GM23338 (cell line): ENCODE measurements around the gene PTPRJ. TPM values are rescaled to one million over a fixed set of nuclear protein-coding genes. Genes with fewer than 3 reads are reported as not detected.

Source experiments
- ATAC-seq: fragments of 200-7000 bp; cut with Tn5 transposase; 3 replicates; pipeline ENCODE4 v1.9.1; 2020
- DNase-seq: peaks from one replicate; pipeline ENCODE4 v3.0.0-alpha.2; 2015; ENCODE audit warnings: low spot score
- H2AFZ ChIP-seq: fragments of 200-600 bp; sonication (generic); 2 replicates; pipeline ENCODE4 v1.8.0; 2016; ENCODE audit warnings: antibody characterized with exemption, mild to moderate bottlenecking, moderate library complexity
- H3F3A ChIP-seq: fragments of 200-600 bp; sonication (generic); replicated peaks from 2 replicates; pipeline ENCODE4 v1.8.0; 2017; ENCODE audit warnings: antibody characterized with exemption, mixed run types, low read depth
- H3K27ac ChIP-seq: fragments of 200-600 bp; sonication (generic); 2 replicates; pipeline ENCODE4 v1.6.1; 2016; ENCODE audit warnings: low read depth
- H3K27me3 ChIP-seq: fragments of 200-600 bp; sonication (generic); 2 replicates; pipeline ENCODE4 v1.8.0; 2016; ENCODE audit warnings: mild to moderate bottlenecking, mixed run types, moderate library complexity; ENCODE audit not compliant: insufficient read depth
- H3K36me3 ChIP-seq: fragments of 200-600 bp; sonication (generic); 2 replicates; pipeline ENCODE4 v1.8.0; 2016; ENCODE audit warnings: mild to moderate bottlenecking; ENCODE audit not compliant: insufficient read depth
- H3K4me1 ChIP-seq: fragments of 200-600 bp; sonication (generic); 2 replicates; pipeline ENCODE4 v1.8.0; 2016; ENCODE audit warnings: mild to moderate bottlenecking, moderate library complexity; ENCODE audit not compliant: insufficient read depth
- H3K4me2 ChIP-seq: fragments of 200-600 bp; sonication (generic); 2 replicates; pipeline ENCODE4 v1.7.1; 2017; ENCODE audit warnings: mixed run types
- H3K4me3 ChIP-seq: fragments of 200-600 bp; sonication (generic); 2 replicates; pipeline ENCODE4 v1.6.1; 2016; ENCODE audit warnings: mixed run types
- H3K79me2 ChIP-seq: fragments of 200-600 bp; sonication (generic); replicated peaks from 2 replicates; pipeline ENCODE4 v1.8.0; 2017; ENCODE audit warnings: mild to moderate bottlenecking; ENCODE audit not compliant: insufficient read depth
- H3K9me2 ChIP-seq: fragments of 200-600 bp; sonication (generic); 2 replicates; pipeline ENCODE4 v1.8.0; 2017; ENCODE audit not compliant: insufficient read depth
- H4K20me1 ChIP-seq: fragments of 200-600 bp; sonication (generic); replicated peaks from 2 replicates; pipeline ENCODE4 v1.8.0; 2017; ENCODE audit warnings: mild to moderate bottlenecking; ENCODE audit not compliant: insufficient read depth
- H3K27ac Mint-ChIP-seq: 2 replicates; pipeline ENCODE4 v1.8.0; 2020; ENCODE audit warnings: inconsistent platforms, mild to moderate bottlenecking, moderate library complexity, mixed read lengths
- H3K27me3 Mint-ChIP-seq: 3 replicates; pipeline ENCODE4 v1.8.0; 2022; ENCODE audit warnings: low read depth, mild to moderate bottlenecking, moderate library complexity, mixed read lengths, inconsistent platforms; ENCODE audit not compliant: insufficient read depth, poor library complexity
- H3K36me3 Mint-ChIP-seq: 3 replicates; pipeline ENCODE4 v1.8.0; 2021; ENCODE audit warnings: low read depth, mild to moderate bottlenecking, inconsistent platforms, moderate library complexity, mixed read lengths
- H3K4me1 Mint-ChIP-seq: 3 replicates; pipeline ENCODE4 v1.8.0; 2020; ENCODE audit warnings: mild to moderate bottlenecking, inconsistent platforms, mixed read lengths
- H3K4me3 Mint-ChIP-seq: 3 replicates; pipeline ENCODE4 v1.8.0; 2021; ENCODE audit warnings: moderate library complexity, mild to moderate bottlenecking, inconsistent platforms, mixed read lengths
- H3K9me3 Mint-ChIP-seq: 3 replicates; pipeline ENCODE4 v1.8.0; 2020; ENCODE audit warnings: moderate library complexity, mild to moderate bottlenecking, inconsistent platforms, mixed read lengths
- CREB1 ChIP-seq: fragments of 250-450 bp; sonication (Bioruptor Pico); IDR thresholded peaks from 2 replicates; pipeline ENCODE4 v1.5.0; 2020; ENCODE audit warnings: low read depth, mild to moderate bottlenecking, moderate library complexity
- CTCF ChIP-seq, 2 experiments: fragments of 200-600 bp in 1 of 2; sonication (generic) in 1 of 2; conservative IDR thresholded peaks; 2 replicates each; pipeline versions ENCODE4 v1.5.1 to v1.6.1; 2016 to 2017; ENCODE audit warnings: antibody characterized with exemption in 2 of 2, low read depth in 2 of 2, mild to moderate bottlenecking in 2 of 2, moderate library complexity in 1 of 2
- EZH2 ChIP-seq: fragments of 200-600 bp; sonication (generic); IDR thresholded peaks from one replicate; pipeline ENCODE4 v1.8.0; 2017; ENCODE audit warnings: antibody characterized with exemption, mild to moderate bottlenecking, low read depth; ENCODE audit not compliant: unreplicated experiment
- EZH2phosphoT487 ChIP-seq: fragments of 200-600 bp; sonication (generic); IDR thresholded peaks from one replicate; pipeline ENCODE4 v1.8.1; 2018; ENCODE audit warnings: antibody characterized with exemption; ENCODE audit not compliant: unreplicated experiment
- JUNB ChIP-seq: IDR thresholded peaks from one replicate; pipeline ENCODE4 v1.6.1; 2016; ENCODE audit warnings: antibody characterized with exemption; ENCODE audit not compliant: unreplicated experiment
- NANOG ChIP-seq: IDR thresholded peaks from 2 replicates; pipeline ENCODE4 v1.6.1; 2016; ENCODE audit warnings: antibody characterized with exemption, borderline replicate concordance
- POLR2AphosphoS5 ChIP-seq: IDR thresholded peaks from 2 replicates; pipeline ENCODE4 v1.6.1; 2016; ENCODE audit warnings: antibody characterized with exemption, low read depth
- STAT1 ChIP-seq: IDR thresholded peaks from one replicate; pipeline ENCODE4 v1.6.1; 2016; ENCODE audit warnings: antibody characterized with exemption; ENCODE audit not compliant: unreplicated experiment
- ZNF114 ChIP-seq: fragments of 250-450 bp; sonication (Bioruptor Pico); IDR thresholded peaks from 2 replicates; pipeline ENCODE4 v1.5.0; 2020; ENCODE audit warnings: mild to moderate bottlenecking, moderate library complexity
- ZNF331 ChIP-seq: fragments of 250-450 bp; sonication (Bioruptor Pico); IDR thresholded peaks from 2 replicates; pipeline ENCODE4 v1.5.0; 2020; ENCODE audit warnings: low read depth, mild to moderate bottlenecking, moderate library complexity
- ZNF462 ChIP-seq: fragments of 250-450 bp; sonication (Bioruptor Pico); IDR thresholded peaks from 2 replicates; pipeline ENCODE4 v1.5.0; 2020; ENCODE audit warnings: mild to moderate bottlenecking, moderate library complexity
- polyA plus RNA-seq: library from polyadenylated mRNA; unstranded; fragments of >200 nt; fragmentation: Nextera tagmentation; extraction: Ambion mirVana; gene quantifications from 2 replicates; pipeline ENCODE4 v1.2.1, GENCODE V29; 2016
- total RNA-seq: library from RNA; depleted of rRNA; stranded (reverse); fragments of >200 nt; shearing (Covaris generic); gene quantifications from 2 replicates; pipeline ENCODE4 v1.2.3, GENCODE V29; 2014
- TF ChIP-seq, protein P1 (sequence below): IDR thresholded peaks from 2 replicates; pipeline ENCODE4 v1.6.1; 2016; ENCODE audit warnings: antibody characterized with exemption
- TF ChIP-seq, protein P2 (sequence below): IDR thresholded peaks from one replicate; pipeline ENCODE4 v1.6.1; 2018; ENCODE audit warnings: antibody characterized with exemption; ENCODE audit not compliant: unreplicated experiment

The PTPRJ gene
- total and polyA plus RNA-seq, 2 experiments from 2014 or later = 4.2 to 16.0 TPM

- Histone ChIP-seq H3K36me3 (no peaks in the 10 kb centered on the region), H3K4me2 (no peak overlapping the region), H3K79me2 (no peaks in the 10 kb centered on the region), H3F3A (no peaks in the 10 kb centered on the region), H3K4me1 (0 out of 2 replicates have a peak, but pooled peaks cover 4% of the 10 kb centered on the region), H4K20me1 (peaks cover 6% of the 10 kb centered on the region; the same call in 1 of the 2 replicates), H3K27ac (no peak overlapping the region), H2AFZ (no peak overlapping the region), H3K27me3 (no peaks in the 10 kb centered on the region), H3K4me3 (no peak overlapping the region), H3K9me2 (no peaks in the 10 kb centered on the region)
- DNase-seq (no peak), ATAC-seq (no peak)
- H3K27me3 Mint-ChIP-seq = peaks cover 2% of the 10 kb centered on the region
- H3K27ac Mint-ChIP-seq = no peak overlapping the region
- TF ChIP-seq JUNB (no peak), STAT1 (no peak), ZNF114 (CRISPR knock-in tag) (no peak), ZNF331 (CRISPR knock-in tag) (no peak), EZH2phosphoT487 (no peak), NANOG (no peak), EZH2 (no peak), CREB1 (CRISPR knock-in tag) (no peak), POLR2AphosphoS5 (no peak), ZNF462 (CRISPR knock-in tag) (no peak), CTCF (conservative IDR thresholded peaks at IDR 0.05; ENCODE audit: low read depth in 2 of 2) (no peak)
- TF ChIP-seq, protein P1, sequence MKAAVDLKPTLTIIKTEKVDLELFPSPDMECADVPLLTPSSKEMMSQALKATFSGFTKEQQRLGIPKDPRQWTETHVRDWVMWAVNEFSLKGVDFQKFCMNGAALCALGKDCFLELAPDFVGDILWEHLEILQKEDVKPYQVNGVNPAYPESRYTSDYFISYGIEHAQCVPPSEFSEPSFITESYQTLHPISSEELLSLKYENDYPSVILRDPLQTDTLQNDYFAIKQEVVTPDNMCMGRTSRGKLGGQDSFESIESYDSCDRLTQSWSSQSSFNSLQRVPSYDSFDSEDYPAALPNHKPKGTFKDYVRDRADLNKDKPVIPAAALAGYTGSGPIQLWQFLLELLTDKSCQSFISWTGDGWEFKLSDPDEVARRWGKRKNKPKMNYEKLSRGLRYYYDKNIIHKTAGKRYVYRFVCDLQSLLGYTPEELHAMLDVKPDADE = no peak
- TF ChIP-seq, protein P2, sequence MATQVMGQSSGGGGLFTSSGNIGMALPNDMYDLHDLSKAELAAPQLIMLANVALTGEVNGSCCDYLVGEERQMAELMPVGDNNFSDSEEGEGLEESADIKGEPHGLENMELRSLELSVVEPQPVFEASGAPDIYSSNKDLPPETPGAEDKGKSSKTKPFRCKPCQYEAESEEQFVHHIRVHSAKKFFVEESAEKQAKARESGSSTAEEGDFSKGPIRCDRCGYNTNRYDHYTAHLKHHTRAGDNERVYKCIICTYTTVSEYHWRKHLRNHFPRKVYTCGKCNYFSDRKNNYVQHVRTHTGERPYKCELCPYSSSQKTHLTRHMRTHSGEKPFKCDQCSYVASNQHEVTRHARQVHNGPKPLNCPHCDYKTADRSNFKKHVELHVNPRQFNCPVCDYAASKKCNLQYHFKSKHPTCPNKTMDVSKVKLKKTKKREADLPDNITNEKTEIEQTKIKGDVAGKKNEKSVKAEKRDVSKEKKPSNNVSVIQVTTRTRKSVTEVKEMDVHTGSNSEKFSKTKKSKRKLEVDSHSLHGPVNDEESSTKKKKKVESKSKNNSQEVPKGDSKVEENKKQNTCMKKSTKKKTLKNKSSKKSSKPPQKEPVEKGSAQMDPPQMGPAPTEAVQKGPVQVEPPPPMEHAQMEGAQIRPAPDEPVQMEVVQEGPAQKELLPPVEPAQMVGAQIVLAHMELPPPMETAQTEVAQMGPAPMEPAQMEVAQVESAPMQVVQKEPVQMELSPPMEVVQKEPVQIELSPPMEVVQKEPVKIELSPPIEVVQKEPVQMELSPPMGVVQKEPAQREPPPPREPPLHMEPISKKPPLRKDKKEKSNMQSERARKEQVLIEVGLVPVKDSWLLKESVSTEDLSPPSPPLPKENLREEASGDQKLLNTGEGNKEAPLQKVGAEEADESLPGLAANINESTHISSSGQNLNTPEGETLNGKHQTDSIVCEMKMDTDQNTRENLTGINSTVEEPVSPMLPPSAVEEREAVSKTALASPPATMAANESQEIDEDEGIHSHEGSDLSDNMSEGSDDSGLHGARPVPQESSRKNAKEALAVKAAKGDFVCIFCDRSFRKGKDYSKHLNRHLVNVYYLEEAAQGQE = no peak
- H3K4me1 Mint-ChIP-seq = peaks cover 8% of the 10 kb centered on the region; the same call in 1 of the 3 replicates
- no peaks in the 10 kb centered on the region for H3K9me3 Mint-ChIP-seq
- H3K36me3 Mint-ChIP-seq = peaks cover 14% of the 10 kb centered on the region
- no peak overlapping the region for H3K4me3 Mint-ChIP-seq
Observed at GRCh38 chr11:48163360-48164100, 183.2 kb downstream of the PTPRJ start.
